Measurements from ENCODE around the gene MYO5C.

DNA sequence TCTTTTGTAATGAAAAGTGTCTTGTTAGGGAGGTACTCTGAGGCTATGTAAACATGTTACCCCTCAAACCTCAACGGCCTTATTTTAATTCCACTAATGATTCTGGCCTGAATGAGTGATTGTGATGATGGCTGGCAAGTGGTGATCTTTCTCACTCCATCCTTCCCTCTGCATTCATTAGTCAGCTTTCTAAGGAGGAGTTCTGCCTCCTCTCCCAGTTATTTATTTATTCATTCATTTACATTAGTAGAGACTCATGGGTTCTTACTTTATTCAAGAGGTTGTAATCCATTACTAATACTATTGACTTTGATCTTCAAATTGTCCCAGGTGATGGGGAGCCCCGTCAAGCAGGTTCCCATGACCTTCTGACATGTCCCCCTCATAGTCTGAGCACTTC is 139.7 kb downstream of the MYO5C start:
- TF ChIP-seq POLR2A (IDR thresholded peaks at IDR 0.05; ENCODE audit: control extremely low read depth in 1 of 2, low read depth in 2 of 2, low read length in 2 of 2): no peak
- TF ChIP-seq POLR2AphosphoS5 (IDR thresholded peaks at IDR 0.05; ENCODE audit: low read depth, low read length): no peak
- TF ChIP-seq KDM1A (IDR thresholded peaks at IDR 0.05; ENCODE audit: borderline replicate concordance, low read length): no peak
- no peak for TF ChIP-seq EP300 (IDR thresholded peaks at IDR 0.05; ENCODE audit: borderline replicate concordance in 1 of 2, low read depth in 2 of 2, low read length in 2 of 2)
- TF ChIP-seq, protein P1, sequence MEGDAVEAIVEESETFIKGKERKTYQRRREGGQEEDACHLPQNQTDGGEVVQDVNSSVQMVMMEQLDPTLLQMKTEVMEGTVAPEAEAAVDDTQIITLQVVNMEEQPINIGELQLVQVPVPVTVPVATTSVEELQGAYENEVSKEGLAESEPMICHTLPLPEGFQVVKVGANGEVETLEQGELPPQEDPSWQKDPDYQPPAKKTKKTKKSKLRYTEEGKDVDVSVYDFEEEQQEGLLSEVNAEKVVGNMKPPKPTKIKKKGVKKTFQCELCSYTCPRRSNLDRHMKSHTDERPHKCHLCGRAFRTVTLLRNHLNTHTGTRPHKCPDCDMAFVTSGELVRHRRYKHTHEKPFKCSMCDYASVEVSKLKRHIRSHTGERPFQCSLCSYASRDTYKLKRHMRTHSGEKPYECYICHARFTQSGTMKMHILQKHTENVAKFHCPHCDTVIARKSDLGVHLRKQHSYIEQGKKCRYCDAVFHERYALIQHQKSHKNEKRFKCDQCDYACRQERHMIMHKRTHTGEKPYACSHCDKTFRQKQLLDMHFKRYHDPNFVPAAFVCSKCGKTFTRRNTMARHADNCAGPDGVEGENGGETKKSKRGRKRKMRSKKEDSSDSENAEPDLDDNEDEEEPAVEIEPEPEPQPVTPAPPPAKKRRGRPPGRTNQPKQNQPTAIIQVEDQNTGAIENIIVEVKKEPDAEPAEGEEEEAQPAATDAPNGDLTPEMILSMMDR (IDR thresholded peaks at IDR 0.05; ENCODE audit: control extremely low read depth in 1 of 3, insufficient read depth in 1 of 3, low read depth in 1 of 3, low read length in 3 of 3): no peak
- TF ChIP-seq MAFK (IDR thresholded peaks at IDR 0.05; ENCODE audit: low read depth, low read length): no peak
- TF ChIP-seq RXRA (IDR thresholded peaks at IDR 0.05; ENCODE audit: insufficient read depth, low read depth, low read length): no peak
- no peak for TF ChIP-seq YY1 (IDR thresholded peaks at IDR 0.05; ENCODE audit: low read depth, low read length)
- TF ChIP-seq EGR1 (IDR thresholded peaks at IDR 0.05; ENCODE audit: borderline replicate concordance, low read depth, low read length): no peak
- no peak for TF ChIP-seq ZNF274 (IDR thresholded peaks at IDR 0.05; ENCODE audit: borderline replicate concordance, extremely low read depth, low read length)
- no peak for TF ChIP-seq SIN3A (conservative IDR thresholded peaks at IDR 0.05 in 1 of 2, IDR thresholded peaks at IDR 0.05 in 1 of 2; ENCODE audit: low read depth in 1 of 2, low read length in 2 of 2)

All from H1 (cell line).